ENCODE measurements around the gene NPHP4. TPM values are rescaled to one million over a fixed set of nuclear protein-coding genes. Genes with fewer than 3 reads are reported as not detected.

NPHP4 gene
- total RNA-seq, 1 donor from 2014 or later = 3.7 TPM

- Histone ChIP-seq H3K4me3 (no peak overlapping the region), H3K9me3 (replicated peaks) (no peaks in the 10 kb centered on the region), H3K36me3 (peaks cover 33% of the 10 kb centered on the region), H3K27me3 (ENCODE audit: low read depth) (no peaks in the 10 kb centered on the region), H3K4me1 (no peaks in the 10 kb centered on the region), H3K27ac (replicated peaks) (no peak overlapping the region)
- intact Hi-C loops (cut with micrococcal nuclease) = no loop called here
- DNase-seq = no peak
- no peak for TF ChIP-seq CTCF (IDR thresholded peaks at IDR 0.05; ENCODE audit: borderline replicate concordance)
Measured at GRCh38 chr1:5947978-5948680, 44.1 kb downstream of the NPHP4 start.

DNA sequence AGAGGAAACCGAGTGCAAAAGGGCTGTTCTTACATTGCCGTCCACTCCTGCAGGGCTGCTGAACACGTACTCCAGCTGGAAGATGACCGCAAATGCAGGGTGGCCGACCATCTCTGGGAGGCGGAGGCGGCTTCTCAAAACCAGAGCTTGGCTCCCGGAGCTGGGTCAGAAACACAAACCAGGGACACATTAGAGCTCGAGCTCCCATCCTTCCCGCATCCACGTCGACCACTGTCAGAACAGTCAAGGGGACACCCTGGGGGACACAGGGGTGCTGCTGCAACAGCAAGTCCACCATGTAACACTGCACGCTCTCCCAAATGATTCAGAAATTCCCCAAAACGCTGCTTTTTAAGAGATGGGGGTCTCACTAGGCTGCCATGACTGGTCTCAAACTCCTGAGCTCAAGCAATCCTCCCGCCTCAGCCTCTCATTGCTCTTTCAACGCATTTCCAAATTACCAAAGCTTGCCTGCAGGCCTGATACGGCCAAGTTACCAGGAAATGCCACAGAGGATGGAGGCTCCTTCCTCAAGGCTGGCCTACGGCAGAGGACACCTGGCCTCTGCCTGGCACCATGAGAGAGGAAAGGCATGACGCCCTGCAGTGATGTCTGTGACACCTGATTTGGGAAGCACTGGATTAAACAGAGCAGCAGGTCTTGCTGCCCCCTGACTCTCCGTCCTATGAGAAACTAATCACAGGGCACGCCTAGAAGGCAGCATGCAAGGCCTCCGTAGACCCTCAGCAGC, 45.0 kb downstream of the NPHP4 start:
- H3K4me1 ChIP-seq = no peaks in the 10 kb centered on the region
- H3K36me3 ChIP-seq = peaks cover 33% of the 10 kb centered on the region
- no peak for TF ChIP-seq CTCF (IDR thresholded peaks at IDR 0.05; ENCODE audit: borderline replicate concordance)
- H3K4me3 ChIP-seq = no peak overlapping the region
- intact Hi-C loops (cut with micrococcal nuclease) = no loop called here
- no peak for DNase-seq
- H3K27me3 ChIP-seq (ENCODE audit: low read depth) = no peaks in the 10 kb centered on the region
- no peaks in the 10 kb centered on the region for H3K9me3 ChIP-seq (replicated peaks)
- H3K27ac ChIP-seq (replicated peaks) = no peak overlapping the region

DNA sequence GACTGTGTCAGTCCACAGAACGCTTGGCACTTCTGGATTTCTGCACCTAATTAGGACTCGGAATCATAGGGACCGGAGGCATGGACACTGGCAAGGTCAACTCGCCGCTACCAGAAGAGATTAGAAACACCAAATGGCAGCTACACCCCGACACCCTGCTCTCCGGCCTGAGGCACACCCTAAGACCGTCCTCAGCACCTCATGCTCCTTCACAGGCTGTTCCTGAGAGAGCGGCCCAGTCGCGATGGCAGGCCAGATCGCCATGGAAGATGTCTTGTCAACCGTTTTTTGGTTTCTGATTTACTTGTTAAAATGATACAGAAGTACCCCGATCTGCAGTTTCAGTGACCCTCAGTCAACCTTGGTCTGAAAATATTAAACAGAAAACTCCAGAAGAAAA, 46.8 kb downstream of the NPHP4 start:
- Histone ChIP-seq H3K4me1 (no peaks in the 10 kb centered on the region), H3K27ac (replicated peaks) (no peak overlapping the region), H3K4me3 (no peak overlapping the region), H3K27me3 (ENCODE audit: low read depth) (no peaks in the 10 kb centered on the region), H3K36me3 (peaks cover 20% of the 10 kb centered on the region), H3K9me3 (replicated peaks) (no peaks in the 10 kb centered on the region)
- DNase-seq = no peak
- TF ChIP-seq CTCF (IDR thresholded peaks at IDR 0.05; ENCODE audit: borderline replicate concordance) = no peak
- intact Hi-C loops (cut with micrococcal nuclease) = no loop called here

DNA sequence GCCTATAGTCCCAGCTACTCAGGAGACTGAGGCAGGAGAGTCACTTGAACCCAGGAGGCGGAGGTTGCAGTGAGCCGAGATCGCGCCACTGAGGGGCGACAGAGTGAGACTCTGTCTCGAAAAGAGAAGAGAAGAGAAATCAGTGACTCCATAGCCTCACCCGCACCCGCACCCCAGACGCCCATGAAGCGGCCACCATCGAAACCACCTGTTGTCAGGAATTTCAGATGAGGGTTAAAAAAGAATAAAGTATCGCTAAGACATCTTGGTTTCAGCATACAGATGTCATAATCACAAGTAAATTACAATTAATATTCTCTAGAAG, 47.4 kb downstream of the NPHP4 start:
- H3K4me1 ChIP-seq = no peaks in the 10 kb centered on the region
- DNase-seq = no peak
- intact Hi-C loops (cut with micrococcal nuclease) = no loop called here
- peaks cover 20% of the 10 kb centered on the region for H3K36me3 ChIP-seq
- H3K9me3 ChIP-seq (replicated peaks) = no peaks in the 10 kb centered on the region
- TF ChIP-seq CTCF (IDR thresholded peaks at IDR 0.05; ENCODE audit: borderline replicate concordance) = no peak
- no peak overlapping the region for H3K27ac ChIP-seq (replicated peaks)
- H3K4me3 ChIP-seq = no peak overlapping the region
- no peaks in the 10 kb centered on the region for H3K27me3 ChIP-seq (ENCODE audit: low read depth)

DNA sequence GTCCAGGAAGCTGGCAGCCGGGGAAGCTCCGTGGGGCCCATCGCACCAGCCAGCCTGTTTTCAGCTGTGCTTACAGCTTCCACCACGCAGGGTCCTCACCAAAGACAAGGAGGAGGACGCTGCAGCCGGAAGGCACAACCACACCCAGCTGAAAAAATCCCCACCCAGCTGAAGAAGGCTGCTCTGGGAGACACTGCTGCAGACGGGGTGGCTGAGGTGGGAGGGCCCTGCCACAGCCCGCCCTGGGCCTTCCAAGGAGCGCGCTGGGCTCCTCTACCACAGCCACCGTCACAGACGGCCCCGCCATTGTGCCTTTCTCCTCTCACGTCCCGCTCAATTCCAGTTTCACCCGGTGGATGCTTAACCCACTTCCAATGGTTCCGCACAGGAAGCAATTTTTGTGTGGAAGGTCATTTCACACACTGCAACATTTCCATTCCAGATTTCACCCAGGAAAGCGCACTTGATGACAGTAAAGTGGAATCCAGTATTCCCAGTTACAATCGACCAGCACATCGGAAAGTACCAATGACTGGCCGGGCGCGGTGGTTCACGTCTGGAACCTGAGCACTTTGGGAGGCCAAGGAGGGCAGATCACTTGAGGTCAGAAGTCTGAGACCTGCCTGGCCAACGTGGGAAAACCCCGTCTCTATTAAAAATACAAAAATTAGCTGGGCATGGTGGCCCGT, 47.9 kb downstream of the NPHP4 start:
- DNase-seq = no peak
- Histone ChIP-seq H3K4me1 (no peaks in the 10 kb centered on the region), H3K9me3 (replicated peaks) (no peaks in the 10 kb centered on the region), H3K4me3 (no peak overlapping the region), H3K27me3 (ENCODE audit: low read depth) (no peaks in the 10 kb centered on the region), H3K27ac (replicated peaks) (no peak overlapping the region), H3K36me3 (peaks cover 20% of the 10 kb centered on the region)
- no peak for TF ChIP-seq CTCF (IDR thresholded peaks at IDR 0.05; ENCODE audit: borderline replicate concordance)
- intact Hi-C loops (cut with micrococcal nuclease) = no loop called here

Data from left ventricle myocardium inferior (tissue), 1 donor.